Caco-2 (cell line): ENCODE measurements around the gene ADGRE3. TPM values are rescaled to one million over a fixed set of nuclear protein-coding genes. Genes with fewer than 3 reads are reported as not detected.

Source experiments
- Bru-seq: library from RNA; stranded (reverse); fragments of 400-500 nt; gene quantifications from one replicate; lab custom pipeline; 2021; lab: Mats Ljungman, UMichigan
- BruChase-seq, 2 experiments: library from RNA; stranded (reverse); fragments of 400-500 nt; gene quantifications; one replicate each; lab custom pipeline; 2021; lab: Mats Ljungman, UMichigan
- BruUV-seq: library from RNA; stranded (reverse); fragments of 400-500 nt; replicated peaks from 2 replicates; lab custom pipeline; 2021; lab: Mats Ljungman, UMichigan
- CTCF ChIA-PET: fragments of 300-600 bp; sonication (Branson Sonifier 250); formaldehyde crosslinking; loops from one replicate; lab custom pipeline; 2022; ENCODE audit warnings: antibody characterized with exemption; lab: Charles Lee
- POLR2A ChIA-PET: fragments of 300-600 bp; sonication (Branson Sonifier 250); formaldehyde crosslinking; loops from one replicate; lab custom pipeline; 2022; ENCODE audit warnings: antibody characterized with exemption; lab: Charles Lee
- DNase-seq, 2 experiments: peaks; one replicate each; pipeline versions ENCODE4 v3.0.0 to v3.0.0-alpha.2; 2020 to 2022
- H3K27me3 ChIP-seq: replicated peaks from 2 replicates; pipeline ENCODE4 v1.6.0; 2011; ENCODE audit warnings: low read length; ENCODE audit not compliant: control insufficient read depth, insufficient read depth
- H3K36me3 ChIP-seq: 2 replicates; pipeline ENCODE4 v1.5.1; 2011; ENCODE audit warnings: low read length; ENCODE audit not compliant: control insufficient read depth, insufficient read depth
- H3K4me1 ChIP-seq: fragments of 250-450 bp; sonication (Bioruptor Pico); 2 replicates; pipeline ENCODE4 v1.5.1; 2020; ENCODE audit warnings: mild to moderate bottlenecking
- H3K4me3 ChIP-seq: 2 replicates; pipeline ENCODE4 v1.5.1; 2011; ENCODE audit warnings: low read depth, mild to moderate bottlenecking, control low read depth, low read length
- H3K9me3 ChIP-seq: fragments of 250-450 bp; sonication (Bioruptor Pico); 2 replicates; pipeline ENCODE4 v1.5.1; 2020; ENCODE audit warnings: mild to moderate bottlenecking, moderate library complexity
- H3K27ac Mint-ChIP-seq: one replicate; pipeline ENCODE4 v1.8.0; 2022; ENCODE audit warnings: mixed read lengths; ENCODE audit not compliant: unreplicated experiment
- H3K27me3 Mint-ChIP-seq: one replicate; pipeline ENCODE4 v1.8.0; 2022; ENCODE audit warnings: mixed read lengths; ENCODE audit not compliant: insufficient read depth, unreplicated experiment
- H3K36me3 Mint-ChIP-seq: one replicate; pipeline ENCODE4 v1.8.0; 2022; ENCODE audit warnings: mild to moderate bottlenecking, mixed read lengths; ENCODE audit not compliant: insufficient read depth, unreplicated experiment
- H3K4me1 Mint-ChIP-seq: one replicate; pipeline ENCODE4 v1.8.0; 2022; ENCODE audit warnings: low read depth, mixed read lengths; ENCODE audit not compliant: unreplicated experiment
- H3K4me3 Mint-ChIP-seq: one replicate; pipeline ENCODE4 v1.8.0; 2022; ENCODE audit warnings: mild to moderate bottlenecking, moderate library complexity, mixed read lengths; ENCODE audit not compliant: unreplicated experiment
- H3K9me3 Mint-ChIP-seq: one replicate; pipeline ENCODE4 v1.8.0; 2022; ENCODE audit warnings: mixed read lengths; ENCODE audit not compliant: unreplicated experiment
- CTCF ChIP-seq, 2 experiments: fragments of 200-600 bp in 1 of 2; IDR thresholded peaks; 1 replicate in 1 of 2; 2 replicates in 1 of 2; pipeline versions ENCODE4 v1.5.1 to v1.8.0; 2011 to 2022; ENCODE audit warnings: antibody characterized with exemption in 1 of 2, control low read depth in 1 of 2, inconsistent platforms in 1 of 2, low read depth in 1 of 2, low read length in 1 of 2, mild to moderate bottlenecking in 1 of 2, moderate library complexity in 1 of 2; ENCODE audit not compliant: insufficient read depth in 1 of 2, severe bottlenecking in 1 of 2, unreplicated experiment in 1 of 2
- intact Hi-C: fragments of 100-400 bp; cut with micrococcal nuclease; formaldehyde crosslinking; loops from one replicate; pipeline ENCODE4 v1.10.0; 2022; ENCODE audit not compliant: unreplicated experiment
- long read RNA-seq: library from polyadenylated mRNA; stranded (forward); transcript quantifications from one replicate; pipeline ENCODE4 v2.0.0, GENCODE V29; 2022
- total RNA-seq: library from RNA; stranded (reverse); gene quantifications from 2 replicates; pipeline ENCODE4 v1.2.3, GENCODE V29; 2022

ADGRE3 gene
- total RNA-seq = not detected in 2 replicates
- percentile 8 among the genes with signal in this experiment for Bru-seq, nascent RNA
- percentile 0 among the genes with signal in this experiment for BruChase-seq, experiment 1, labeled RNA remaining after a 2-hour chase
- percentile 4 among the genes with signal in this experiment for BruChase-seq, experiment 2, labeled RNA remaining after a 6-hour chase
- long read RNA-seq = 0 reads

GRCh38 chr19:14674764-14675163 lies at the start of gene ADGRE3:
Gene ADGRE3, minus strand, starts transcription at chr19:14674844. Its CDS starts 74 bp downstream, at chr19:14674770.
- intact Hi-C loops = no loop called here

GRCh38 chr19:14722127-14722526 lies 47.5 kb upstream of the ADGRE3 start:
- ChIA-PET POLR2A (no interaction called here), CTCF (no interaction called here)
- BruUV-seq = no TSS peak
- no peak overlapping the region for H3K4me3 ChIP-seq
- H3K27me3 Mint-ChIP-seq = peaks cover 6% of the 10 kb centered on the region
- peaks cover 32% of the 10 kb centered on the region for H3K9me3 Mint-ChIP-seq
- H3K4me1 Mint-ChIP-seq = no peaks in the 10 kb centered on the region
- no peaks in the 10 kb centered on the region for H3K36me3 ChIP-seq
- no peak overlapping the region for H3K27ac Mint-ChIP-seq
- peaks cover 19% of the 10 kb centered on the region for H3K9me3 ChIP-seq
- TF ChIP-seq CTCF (IDR thresholded peaks at IDR 0.05; ENCODE audit: insufficient read depth in 1 of 2, low read depth in 1 of 2, low read length in 1 of 2, severe bottlenecking in 1 of 2, unreplicated experiment in 1 of 2) = no peak
- no peak for DNase-seq
- intact Hi-C loops = no loop called here
- H3K36me3 Mint-ChIP-seq = no peaks in the 10 kb centered on the region
- no peaks in the 10 kb centered on the region for H3K4me1 ChIP-seq
- no peaks in the 10 kb centered on the region for H3K27me3 ChIP-seq
- no peak overlapping the region for H3K4me3 Mint-ChIP-seq

More at GRCh38 chr19:14674764-14675163, at the start of gene ADGRE3:
- no TSS peak for BruUV-seq
- Histone ChIP-seq H3K4me3 (no peak within 1 kb of the TSS), H3K9me3 (no peaks in the 10 kb centered on the region), H3K36me3 (no peaks in the 10 kb centered on the region), H3K27me3 (no peaks in the 10 kb centered on the region; the same call in 1 of the 2 replicates), H3K4me1 (no peaks in the 10 kb centered on the region)
- Mint-ChIP-seq H3K4me1 (no peaks in the 10 kb centered on the region), H3K27ac (no peak within 1 kb of the TSS), H3K9me3 (no peaks in the 10 kb centered on the region), H3K27me3 (no peaks in the 10 kb centered on the region), H3K36me3 (no peaks in the 10 kb centered on the region), H3K4me3 (no peak within 1 kb of the TSS)
- no peak for DNase-seq
- TF ChIP-seq CTCF (IDR thresholded peaks at IDR 0.05; ENCODE audit: insufficient read depth in 1 of 2, low read depth in 1 of 2, low read length in 1 of 2, severe bottlenecking in 1 of 2, unreplicated experiment in 1 of 2) = no peak
- CTCF ChIA-PET = no interaction called here
- POLR2A ChIA-PET = no interaction called here

- DNase-seq = no peak
- Histone ChIP-seq H3K27me3 (no peaks in the 10 kb centered on the region), H3K4me3 (no peak overlapping the region), H3K9me3 (peaks cover 21% of the 10 kb centered on the region), H3K36me3 (no peaks in the 10 kb centered on the region), H3K4me1 (no peaks in the 10 kb centered on the region)
- Mint-ChIP-seq H3K27ac (no peak overlapping the region), H3K4me1 (no peaks in the 10 kb centered on the region), H3K36me3 (no peaks in the 10 kb centered on the region), H3K27me3 (no peaks in the 10 kb centered on the region), H3K4me3 (no peak overlapping the region), H3K9me3 (peaks cover 41% of the 10 kb centered on the region)
- no TSS peak for BruUV-seq
- intact Hi-C loops = no loop called here
- no peak for TF ChIP-seq CTCF (IDR thresholded peaks at IDR 0.05; ENCODE audit: insufficient read depth in 1 of 2, low read depth in 1 of 2, low read length in 1 of 2, severe bottlenecking in 1 of 2, unreplicated experiment in 1 of 2)
- ChIA-PET POLR2A (no interaction called here), CTCF (no interaction called here)
These were observed 44.5 kb upstream of the ADGRE3 start for GRCh38 chr19:14719162-14719561.
